HEK293 (cell line): ENCODE results near the gene FOXO6.

Experiments used
- CTCF ChIA-PET: fragments of 350-600 bp; formaldehyde crosslinking; extraction: SDS; loops from one replicate; lab custom pipeline; 2021; ENCODE audit warnings: antibody characterized with exemption; lab: Yijun Ruan, JAX
- POLR2A ChIA-PET: fragments of 300-600 bp; formaldehyde crosslinking; extraction: SDS; loops from one replicate; lab custom pipeline; 2020; ENCODE audit warnings: antibody characterized with exemption, inconsistent platforms; lab: Yijun Ruan, JAX
- H3K27ac ChIP-seq: fragments of 200-500 bp; sonication (Bioruptor generic); 2 replicates; pipeline ENCODE4 v1.5.1; 2014; ENCODE audit warnings: low read depth, low read length, control low read depth, inconsistent platforms; ENCODE audit errors: extremely low read depth
- H3K36me3 ChIP-seq, 2 experiments: fragments of 200-500 bp in 1 of 2; sonication (Bioruptor generic) in 1 of 2; 1 replicate in 1 of 2; 2 replicates in 1 of 2; pipeline ENCODE4 v1.5.1; 2014 to 2017; ENCODE audit warnings: inconsistent platforms in 2 of 2, low read length in 2 of 2; ENCODE audit not compliant: control insufficient read depth in 2 of 2, insufficient read depth in 1 of 2
- H3K4me1 ChIP-seq: fragments of 200-500 bp; sonication (Bioruptor generic); 2 replicates; pipeline ENCODE4 v1.5.1; 2014; ENCODE audit warnings: mild to moderate bottlenecking, low read length, inconsistent platforms; ENCODE audit not compliant: control insufficient read depth, insufficient read depth
- H3K4me3 ChIP-seq: 2 replicates; pipeline ENCODE4 v1.5.1; 2011; ENCODE audit warnings: low read depth, mild to moderate bottlenecking, control low read depth, low read length, moderate library complexity
- H3K9me3 ChIP-seq: fragments of 200-500 bp; sonication (Bioruptor generic); 2 replicates; pipeline ENCODE4 v1.5.1; 2014; ENCODE audit warnings: low read depth, low read length, inconsistent platforms; ENCODE audit not compliant: control insufficient read depth, insufficient read depth
- EGR2 ChIP-seq: fragments of 450-650 bp; formaldehyde crosslinking; IDR thresholded peaks from 2 replicates; pipeline ENCODE4 v1.5.1; 2016; ENCODE audit warnings: low read depth, missing biosample characterization, missing genetic modification characterization
- KLF9 ChIP-seq: fragments of 450-650 bp; formaldehyde crosslinking; IDR thresholded peaks from 2 replicates; pipeline ENCODE4 v1.5.1; 2016; ENCODE audit warnings: missing biosample characterization, missing genetic modification characterization, low read depth
- PRDM10 ChIP-seq: fragments of 450-650 bp; formaldehyde crosslinking; IDR thresholded peaks from 2 replicates; pipeline ENCODE4 v1.5.1; 2016; ENCODE audit warnings: missing biosample characterization, missing genetic modification characterization
- TRIM28 ChIP-seq: IDR thresholded peaks from 2 replicates; pipeline ENCODE4 v1.6.1; 2011; ENCODE audit warnings: low read length, control low read depth, borderline replicate concordance
- ZFHX2 ChIP-seq: fragments of 450-650 bp; formaldehyde crosslinking; conservative IDR thresholded peaks from 2 replicates; pipeline ENCODE4 v1.5.1; 2016; ENCODE audit warnings: missing biosample characterization, missing genetic modification characterization
- ZFP37 ChIP-seq: fragments of 450-650 bp; formaldehyde crosslinking; IDR thresholded peaks from 2 replicates; pipeline ENCODE4 v1.5.1; 2016; ENCODE audit warnings: missing biosample characterization, missing genetic modification characterization
- ZIC2 ChIP-seq: fragments of 450-650 bp; formaldehyde crosslinking; IDR thresholded peaks from 2 replicates; pipeline ENCODE4 v1.5.1; 2016; ENCODE audit warnings: missing biosample characterization, missing genetic modification characterization
- ZNF18 ChIP-seq: fragments of 450-650 bp; formaldehyde crosslinking; IDR thresholded peaks from 2 replicates; pipeline ENCODE4 v1.5.1; 2016; ENCODE audit warnings: missing biosample characterization, missing genetic modification characterization
- ZNF266 ChIP-seq: fragments of 450-650 bp; formaldehyde crosslinking; IDR thresholded peaks from 2 replicates; pipeline ENCODE4 v1.5.1; 2016; ENCODE audit warnings: missing biosample characterization, missing genetic modification characterization, low read depth
- ZNF341 ChIP-seq: fragments of 450-650 bp; formaldehyde crosslinking; IDR thresholded peaks from 2 replicates; pipeline ENCODE4; 2016; ENCODE audit warnings: low read depth, missing biosample characterization, missing genetic modification characterization
- ZNF350 ChIP-seq: fragments of 450-650 bp; formaldehyde crosslinking; IDR thresholded peaks from 2 replicates; pipeline ENCODE4 v1.5.0; 2017; ENCODE audit warnings: missing biosample characterization, mild to moderate bottlenecking, missing genetic modification characterization
- ZNF398 ChIP-seq: fragments of 450-650 bp; formaldehyde crosslinking; IDR thresholded peaks from 2 replicates; pipeline ENCODE4 v1.5.1; 2017; ENCODE audit warnings: missing biosample characterization, missing genetic modification characterization
- ZNF501 ChIP-seq: fragments of 450-650 bp; formaldehyde crosslinking; IDR thresholded peaks from 2 replicates; pipeline ENCODE4 v1.5.1; 2016; ENCODE audit warnings: missing biosample characterization, missing genetic modification characterization
- ZNF639 ChIP-seq: fragments of 450-650 bp; formaldehyde crosslinking; IDR thresholded peaks from 2 replicates; pipeline ENCODE4 v1.5.1; 2016; ENCODE audit warnings: missing biosample characterization, missing genetic modification characterization
- ZNF664 ChIP-seq: fragments of 450-650 bp; formaldehyde crosslinking; IDR thresholded peaks from 2 replicates; pipeline ENCODE4 v1.5.1; 2016; ENCODE audit warnings: missing biosample characterization, missing genetic modification characterization
- ZSCAN4 ChIP-seq: fragments of 450-650 bp; formaldehyde crosslinking; IDR thresholded peaks from 2 replicates; pipeline ENCODE4 v1.5.1; 2017; ENCODE audit warnings: missing biosample characterization, missing genetic modification characterization

The FOXO6 gene

GRCh38 chr1:41328780-41329640 is 32.2 kb upstream of the FOXO6 start:
- CTCF ChIA-PET, result interaction anchor here (0.5 to 2.2 kb wide), 2 partner anchors 10 to 89 kb away, joined by 6 read pairs; no protein-coding TSS in a partner anchor
- Histone ChIP-seq H3K36me3 (no peaks in the 10 kb centered on the region), H3K4me3 (no peak overlapping the region), H3K27ac (no peak overlapping the region), H3K4me1 (no peaks in the 10 kb centered on the region), H3K9me3 (no peaks in the 10 kb centered on the region)
- POLR2A ChIA-PET, result no interaction called here
- TF ChIP-seq ZNF350 (tag by site-specific recombination), result no peak
- no peak for TF ChIP-seq ZNF501 (tag by site-specific recombination)
- TF ChIP-seq ZNF398, result 0 out of 2 replicates have a peak, but pooled peaks have one; percentile 14
- TF ChIP-seq ZNF18, result peak; percentile 97
- no peak for TF ChIP-seq ZNF639 (tag by site-specific recombination)
- TF ChIP-seq EGR2 (tag by site-specific recombination), result peak; percentile 96
- peak; percentile 97 for TF ChIP-seq ZFHX2
- peak; percentile 60 for TF ChIP-seq KLF9 (tag by site-specific recombination)

- POLR2A ChIA-PET, result no interaction called here
- CTCF ChIA-PET, result interaction anchor here (2.2 kb wide), 1 partner anchor 88 kb away, joined by 6 read pairs; no protein-coding TSS in a partner anchor
Measured at GRCh38 chr1:41329662-41330587, 31.3 kb upstream of the FOXO6 start.

GRCh38 chr1:41330588-41331545 is 30.4 kb upstream of the FOXO6 start:
- Histone ChIP-seq H3K4me3 (no peak overlapping the region), H3K9me3 (no peaks in the 10 kb centered on the region), H3K4me1 (no peaks in the 10 kb centered on the region), H3K27ac (no peak overlapping the region), H3K36me3 (no peaks in the 10 kb centered on the region)
- CTCF ChIA-PET, result interaction anchor here (0.5 to 3.7 kb wide), 8 partner anchors 9 to 1604 kb away, joined by 3 to 15 read pairs (median 5); no protein-coding TSS in a partner anchor
- POLR2A ChIA-PET, result interaction anchor here (1.2 kb wide), 1 partner anchor 11 kb away, joined by 4 read pairs; no protein-coding TSS in a partner anchor
- peak; percentile 55 for TF ChIP-seq ZNF341 (tag by site-specific recombination)
- TF ChIP-seq ZSCAN4 (tag by site-specific recombination), result no peak
- no peak for TF ChIP-seq PRDM10 (tag by site-specific recombination)
- no peak for TF ChIP-seq ZNF266 (tag by site-specific recombination)
- TF ChIP-seq ZIC2 (tag by site-specific recombination), result no peak
- TF ChIP-seq TRIM28, result no peak

More at GRCh38 chr1:41329662-41330587, 31.3 kb upstream of the FOXO6 start:
- Histone ChIP-seq H3K4me3 (no peak overlapping the region), H3K27ac (no peak overlapping the region), H3K9me3 (no peaks in the 10 kb centered on the region), H3K4me1 (no peaks in the 10 kb centered on the region), H3K36me3 (no peaks in the 10 kb centered on the region)
- TF ChIP-seq ZNF664 (tag by site-specific recombination) (0 out of 2 replicates have a peak, but pooled peaks have one; percentile 30), ZFHX2 (peak; percentile 80), ZFP37 (tag by site-specific recombination) (no peak), EGR2 (tag by site-specific recombination) (peak; percentile 66)
